ENCODE measurements around the gene SLC46A1.

SLC46A1 gene

GRCh38 chr17:28398280-28398981 is 7.6 kb downstream of the SLC46A1 start:
- ChIA-PET POLR2A (interaction anchor here (0.6 to 2.4 kb wide), 4 partner anchors 11 to 103 kb away, joined by 3 to 7 read pairs (median 4); no protein-coding TSS in a partner anchor), CTCF (interaction anchor here (1.1 kb wide), 2 partner anchors 9 to 18 kb away, joined by 3 to 5 read pairs; no protein-coding TSS in a partner anchor)
- DNase-seq (ENCODE audit: extremely low spot score), result no peak
- TF ChIP-seq TARDBP (IDR thresholded peaks at IDR 0.05) (no peak), FOXM1 (IDR thresholded peaks at IDR 0.05; ENCODE audit: borderline replicate concordance) (no peak), ZNF384 (IDR thresholded peaks at IDR 0.05) (no peak), SUZ12 (IDR thresholded peaks at IDR 0.05) (no peak), PKNOX1 (IDR thresholded peaks at IDR 0.05) (no peak), CTBP1 (IDR thresholded peaks at IDR 0.05; ENCODE audit: borderline replicate concordance) (no peak), SP1 (IDR thresholded peaks at IDR 0.05) (no peak), FOXK2 (IDR thresholded peaks at IDR 0.05) (no peak), LEF1 (IDR thresholded peaks at IDR 0.05; ENCODE audit: borderline replicate concordance) (no peak), BHLHE40 (IDR thresholded peaks at IDR 0.05; ENCODE audit: borderline replicate concordance) (no peak), HDGF (IDR thresholded peaks at IDR 0.05; ENCODE audit: borderline replicate concordance) (no peak), NFRKB (IDR thresholded peaks at IDR 0.05) (no peak), ARNT (IDR thresholded peaks at IDR 0.05) (no peak), L3MBTL2 (conservative IDR thresholded peaks at IDR 0.05) (no peak), ELF4 (IDR thresholded peaks at IDR 0.05) (no peak), FOXA1 (IDR thresholded peaks at IDR 0.05) (no peak)

- POLR2A ChIA-PET, result interaction anchor here (0.6 to 3.9 kb wide), 5 partner anchors 8 to 103 kb away, joined by 3 to 22 read pairs (median 4); partner anchors contain the start of gene SLC46A1
- CTCF ChIA-PET, result interaction anchor here (1.1 kb wide), 2 partner anchors 10 to 19 kb away, joined by 3 to 5 read pairs; no protein-coding TSS in a partner anchor
- TF ChIP-seq FOXK2 (IDR thresholded peaks at IDR 0.05), result no peak
- TF ChIP-seq L3MBTL2 (conservative IDR thresholded peaks at IDR 0.05), result no peak
- no peak for DNase-seq (ENCODE audit: extremely low spot score)
These were observed 8.2 kb downstream of the SLC46A1 start for GRCh38 chr17:28397687-28398279.

- no peak for TF ChIP-seq CTBP1 (IDR thresholded peaks at IDR 0.05; ENCODE audit: borderline replicate concordance)
- TF ChIP-seq FOXA1 (IDR thresholded peaks at IDR 0.05), result no peak
- POLR2A ChIA-PET, result interaction anchor here (1.1 to 3.9 kb wide), 4 partner anchors 8 to 62 kb away, joined by 3 to 22 read pairs (median 4); partner anchors contain the start of genes IFT20, SLC46A1 and TNFAIP1
- CTCF ChIA-PET, result no interaction called here
- DNase-seq (ENCODE audit: extremely low spot score), result no peak
These were observed 8.7 kb downstream of the SLC46A1 start for GRCh38 chr17:28397275-28397674.

- DNase-seq (ENCODE audit: extremely low spot score), result no peak
- TF ChIP-seq ZNF384 (IDR thresholded peaks at IDR 0.05) (no peak), NFRKB (IDR thresholded peaks at IDR 0.05) (no peak), CTBP1 (IDR thresholded peaks at IDR 0.05; ENCODE audit: borderline replicate concordance) (no peak), FOXA1 (IDR thresholded peaks at IDR 0.05) (no peak), LEF1 (IDR thresholded peaks at IDR 0.05; ENCODE audit: borderline replicate concordance) (no peak), BHLHE40 (IDR thresholded peaks at IDR 0.05; ENCODE audit: borderline replicate concordance) (no peak), FOXK2 (IDR thresholded peaks at IDR 0.05) (no peak), L3MBTL2 (conservative IDR thresholded peaks at IDR 0.05) (no peak), HDGF (IDR thresholded peaks at IDR 0.05; ENCODE audit: borderline replicate concordance) (no peak), FOXM1 (IDR thresholded peaks at IDR 0.05; ENCODE audit: borderline replicate concordance) (no peak), SUZ12 (IDR thresholded peaks at IDR 0.05) (no peak), SP1 (IDR thresholded peaks at IDR 0.05) (no peak), PKNOX1 (IDR thresholded peaks at IDR 0.05) (no peak), ELF4 (IDR thresholded peaks at IDR 0.05) (no peak), ARNT (IDR thresholded peaks at IDR 0.05) (no peak), TARDBP (IDR thresholded peaks at IDR 0.05) (no peak)
- ChIA-PET POLR2A (interaction anchor here (1.1 to 3.9 kb wide), 4 partner anchors 9 to 62 kb away, joined by 3 to 22 read pairs (median 4); partner anchors contain the start of genes IFT20, SLC46A1 and TNFAIP1), CTCF (no interaction called here)
These were observed 9.3 kb downstream of the SLC46A1 start for GRCh38 chr17:28396635-28397239.

GRCh38 chr17:28395968-28396367 is 10.0 kb downstream of the SLC46A1 start:
- no peak for DNase-seq (ENCODE audit: extremely low spot score)
- ChIA-PET CTCF (no interaction called here), POLR2A (interaction anchor here (0.7 to 3.9 kb wide), 3 partner anchors 10 to 61 kb away, joined by 3 to 22 read pairs (median 3); partner anchors contain the start of genes IFT20, SLC46A1 and TNFAIP1)
- TF ChIP-seq FOXA1 (IDR thresholded peaks at IDR 0.05) (no peak), L3MBTL2 (conservative IDR thresholded peaks at IDR 0.05) (no peak), LEF1 (IDR thresholded peaks at IDR 0.05; ENCODE audit: borderline replicate concordance) (no peak), TARDBP (IDR thresholded peaks at IDR 0.05) (no peak), ARNT (IDR thresholded peaks at IDR 0.05) (no peak), BHLHE40 (IDR thresholded peaks at IDR 0.05; ENCODE audit: borderline replicate concordance) (no peak), PKNOX1 (IDR thresholded peaks at IDR 0.05) (no peak), SP1 (IDR thresholded peaks at IDR 0.05) (no peak), ELF4 (IDR thresholded peaks at IDR 0.05) (no peak), ZNF384 (IDR thresholded peaks at IDR 0.05) (no peak)

Data from HEK293T (cell line).